ENCODE results near the gene PRICKLE2. TPM values are rescaled to one million over a fixed set of nuclear protein-coding genes. Genes with fewer than 3 reads are reported as not detected.

PRICKLE2 gene
- total RNA-seq, 1 experiment from 2014 or later = 0.26 TPM

GRCh38 chr3:64270866-64271260 is 45.6 kb upstream of the PRICKLE2 start:
- POLR2A ChIA-PET = no interaction called here
- DNase-seq (ENCODE audit: low read depth, low spot score) (no peak), ATAC-seq (no peak)
- TF ChIP-seq TCF7L2 (IDR thresholded peaks at IDR 0.05; ENCODE audit: low read depth, low read length) (no peak), SIN3A (IDR thresholded peaks at IDR 0.05; ENCODE audit: borderline replicate concordance, insufficient read depth, low read depth, low read length) (no peak), CTCF (IDR thresholded peaks at IDR 0.05) (no peak), REST (IDR thresholded peaks at IDR 0.05; ENCODE audit: insufficient read depth in 1 of 2, low read depth in 2 of 2, low read length in 1 of 2) (no peak), POLR2AphosphoS5 (IDR thresholded peaks at IDR 0.05; ENCODE audit: low read depth, low read length) (no peak)
- H3K4me1 ChIP-seq (ENCODE audit: control insufficient read depth, insufficient read depth, low read length) = no peaks in the 10 kb centered on the region
- intact Hi-C loops (cut with micrococcal nuclease; ENCODE audit: unreplicated experiment) (no loop called here), in situ Hi-C loops (cut with HindIII; ENCODE audit: low pct_unique_long_range_greater_than_20kb, low sequenced_read_pairs) (no loop called here)
- H3K27ac ChIP-seq (ENCODE audit: low read length) = no peak overlapping the region
- no peak overlapping the region for H3K4me3 ChIP-seq (ENCODE audit: low read depth in 2 of 2, low read length in 2 of 2)
- no peaks in the 10 kb centered on the region for H3K9me3 ChIP-seq (ENCODE audit: control insufficient read depth, insufficient read depth, low read depth, low read length)
- CTCF ChIA-PET = no interaction called here
- H3K27me3 ChIP-seq (ENCODE audit: control insufficient read depth, insufficient read depth, low read length) = no peaks in the 10 kb centered on the region
- H3K36me3 ChIP-seq (ENCODE audit: control insufficient read depth, insufficient read depth, low read length) = no peaks in the 10 kb centered on the region
- no TSS peak for BruUV-seq (replicated peaks)

- in situ Hi-C loops (cut with HindIII; ENCODE audit: low pct_unique_long_range_greater_than_20kb, low sequenced_read_pairs) (no loop called here), intact Hi-C loops (cut with micrococcal nuclease; ENCODE audit: unreplicated experiment) (no loop called here)
- Histone ChIP-seq H3K4me1 (ENCODE audit: control insufficient read depth, insufficient read depth, low read length) (no peaks in the 10 kb centered on the region), H3K9me3 (ENCODE audit: control insufficient read depth, insufficient read depth, low read depth, low read length) (no peaks in the 10 kb centered on the region), H3K36me3 (ENCODE audit: control insufficient read depth, insufficient read depth, low read length) (no peaks in the 10 kb centered on the region), H3K27ac (ENCODE audit: low read length) (no peak overlapping the region), H3K27me3 (ENCODE audit: control insufficient read depth, insufficient read depth, low read length) (no peaks in the 10 kb centered on the region), H3K4me3 (ENCODE audit: low read depth in 2 of 2, low read length in 2 of 2) (no peak overlapping the region)
- TF ChIP-seq REST (IDR thresholded peaks at IDR 0.05; ENCODE audit: insufficient read depth in 1 of 2, low read depth in 2 of 2, low read length in 1 of 2) (no peak), CTCF (IDR thresholded peaks at IDR 0.05) (no peak), POLR2AphosphoS5 (IDR thresholded peaks at IDR 0.05; ENCODE audit: low read depth, low read length) (no peak), SIN3A (IDR thresholded peaks at IDR 0.05; ENCODE audit: borderline replicate concordance, insufficient read depth, low read depth, low read length) (no peak), TCF7L2 (IDR thresholded peaks at IDR 0.05; ENCODE audit: low read depth, low read length) (no peak)
- ChIA-PET CTCF (no interaction called here), POLR2A (no interaction called here)
- BruUV-seq (replicated peaks) = no TSS peak
- ATAC-seq (no peak), DNase-seq (ENCODE audit: low read depth, low spot score) (no peak)
Measured at GRCh38 chr3:64270142-64270865, 45.0 kb upstream of the PRICKLE2 start.
